ENCODE results near the gene STEAP2.

STEAP2 gene

GRCh38 chr7:90276033-90276728 lies 64.6 kb downstream of the STEAP2 start:
- no peak for DNase-seq

All from NCI-H2171 treated with DMSO at 0.1 percent for 48 hours (cell line).